Effector CD8-positive, alpha-beta T cell (primary cell): Measurements from ENCODE around the gene SEC61A2.
"Not testable (repeated sequence)": the region's sequence is repeated elsewhere in the genome, so short reads cannot be mapped to it uniquely, and the experiment has no call there.

ENCODE experiments used
- DNase-seq: peaks from one replicate; lab custom pipeline; 2025; lab: John Stamatoyannopoulos, UW
- total RNA-seq, 4 experiments: gene quantifications; one replicate each; lab custom pipeline; 2026; lab: John Stamatoyannopoulos, UW

Gene SEC61A2
- total RNA-seq, result 16.0 to 21.6 (median 20.4) reads per million in 4 experiments

DNA sequence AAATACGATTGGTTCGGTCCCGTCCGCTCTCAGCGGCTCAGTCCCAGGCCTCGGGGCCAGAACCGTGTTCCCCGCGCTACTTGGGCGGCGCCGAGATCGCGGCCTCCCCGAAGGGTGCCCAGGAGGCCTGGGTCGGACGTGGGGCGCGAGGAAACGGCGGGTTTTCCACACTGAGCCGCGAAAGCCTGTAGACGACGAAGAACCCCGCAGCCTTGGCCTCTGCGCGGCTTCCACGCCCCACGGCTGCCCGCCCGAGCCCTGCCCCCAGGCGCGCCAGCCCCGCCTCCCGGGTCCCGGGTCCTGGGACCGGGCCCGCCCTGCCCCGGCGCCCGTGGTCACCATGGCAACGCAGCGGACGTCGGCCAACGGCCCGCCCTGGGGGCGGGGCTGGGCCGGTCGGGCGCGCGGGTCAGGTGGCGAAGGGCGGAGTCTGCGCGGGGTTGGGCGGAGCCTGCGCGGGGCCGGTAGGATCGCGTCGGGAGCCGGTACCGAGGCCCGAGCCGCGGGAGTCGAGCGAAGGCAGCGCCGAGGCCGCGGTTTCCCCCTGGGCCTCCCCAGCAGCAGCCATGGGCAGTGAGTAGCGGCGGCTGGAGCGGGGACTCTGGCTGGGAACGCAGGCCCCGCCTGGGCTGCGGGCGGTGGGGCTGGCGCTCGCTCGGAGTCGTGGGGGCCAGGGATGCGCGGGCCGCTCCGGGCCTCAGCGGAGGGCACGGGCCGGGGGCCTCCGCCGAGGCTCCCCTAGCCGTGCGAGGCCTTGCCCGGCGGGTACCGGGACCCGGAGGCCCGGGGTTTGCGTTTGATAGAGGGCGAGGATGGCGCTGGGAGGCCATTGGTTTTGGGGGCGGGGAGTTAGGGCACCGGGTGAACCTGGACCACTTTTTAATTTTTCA lies at the start of gene SEC61A2:
Gene SEC61A2 (plus strand): TSS at position 456 of the 890 bp plus-strand sequence. CDS start 111 bp downstream, at position 567.
- DNase-seq, result peak; percentile 96

DNA sequence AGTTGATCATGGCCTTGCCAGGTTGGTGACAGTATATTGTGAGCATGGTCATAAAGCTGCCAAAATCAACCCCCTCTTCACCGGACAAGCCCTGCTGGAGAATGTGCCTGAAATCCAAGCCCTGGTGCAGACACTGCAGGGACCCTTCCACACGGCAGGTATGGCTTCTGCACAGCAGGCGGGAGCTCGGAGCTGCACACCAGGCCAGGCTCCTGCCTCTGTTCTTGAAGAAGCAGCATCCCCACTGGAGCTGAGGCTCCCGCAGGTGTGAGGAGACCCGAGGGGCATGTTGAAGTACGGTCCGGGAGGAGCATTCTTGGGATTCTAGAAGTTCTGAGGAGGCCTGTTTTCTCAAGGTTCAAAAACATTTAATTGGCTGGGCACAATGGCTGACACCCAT lies 48.0 kb upstream of the SEC61A2 start:
- no peak for DNase-seq

DNA sequence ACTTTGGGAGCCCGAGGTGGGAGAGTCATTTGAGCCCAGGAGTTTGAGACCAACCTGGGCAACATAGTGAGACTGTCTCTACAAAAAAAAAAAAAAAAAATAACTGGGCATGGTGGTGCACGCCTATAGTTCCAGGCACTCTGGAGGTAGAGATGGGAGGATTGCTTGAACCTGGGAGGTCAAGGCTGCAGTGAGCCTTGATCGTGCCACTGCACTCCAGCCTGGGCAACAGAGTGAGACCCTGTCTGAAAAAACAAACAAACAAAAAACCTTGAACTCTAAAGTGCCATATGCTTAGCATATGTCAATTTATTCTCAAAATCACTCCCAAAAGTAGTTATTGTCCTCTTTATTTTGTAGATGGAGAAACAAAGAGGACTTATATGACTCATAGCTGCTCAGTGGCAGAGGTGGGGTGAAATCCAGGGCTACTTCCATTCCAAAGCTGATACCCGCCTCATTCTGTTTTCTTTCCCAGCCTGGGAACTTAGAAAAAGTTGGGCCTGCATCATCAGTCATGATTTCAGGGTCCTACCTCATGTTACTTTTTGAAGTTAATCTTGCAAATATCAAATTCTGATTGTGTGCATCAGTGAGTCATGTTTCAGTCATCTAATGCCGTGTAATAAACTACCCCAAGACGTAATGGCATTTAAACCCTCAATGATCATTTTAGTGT lies 47.5 kb upstream of the SEC61A2 start:
- no peak for DNase-seq

DNA sequence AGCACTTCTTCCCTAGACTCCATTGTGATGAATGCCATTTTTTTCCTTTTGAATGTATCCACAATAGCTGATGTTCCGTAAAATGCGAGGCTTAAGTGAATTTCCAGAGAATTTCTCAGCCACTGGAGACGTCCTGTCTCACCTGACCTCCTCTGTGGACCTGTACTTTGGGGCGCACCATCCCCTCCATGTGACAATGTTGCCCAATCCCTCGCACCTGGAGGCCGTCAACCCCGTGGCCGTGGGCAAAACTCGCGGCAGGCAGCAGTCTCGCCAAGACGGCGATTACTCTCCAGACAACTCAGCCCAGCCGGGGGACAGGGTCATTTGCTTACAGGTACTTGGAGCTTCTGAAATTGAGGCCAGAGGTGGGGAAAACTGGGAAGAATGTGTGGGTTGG lies 40.6 kb upstream of the SEC61A2 start:
- DNase-seq, result no peak

DNA sequence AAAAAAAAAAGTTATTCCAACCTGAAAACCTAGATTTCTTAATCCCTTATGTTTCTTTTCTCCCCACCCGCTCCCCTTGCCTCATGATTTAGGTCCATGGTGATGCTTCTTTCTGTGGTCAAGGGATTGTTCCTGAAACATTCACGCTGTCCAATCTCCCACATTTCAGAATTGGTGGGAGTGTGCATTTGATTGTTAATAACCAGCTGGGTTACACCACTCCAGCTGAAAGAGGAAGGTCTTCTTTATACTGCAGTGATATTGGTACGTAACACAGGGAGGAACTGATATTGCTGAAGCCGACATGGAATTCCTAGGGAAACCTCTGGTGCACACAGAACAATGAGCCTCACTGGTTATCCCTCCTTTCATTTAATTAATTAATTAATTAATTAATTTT lies 38.1 kb upstream of the SEC61A2 start:
- no peak for DNase-seq

DNA sequence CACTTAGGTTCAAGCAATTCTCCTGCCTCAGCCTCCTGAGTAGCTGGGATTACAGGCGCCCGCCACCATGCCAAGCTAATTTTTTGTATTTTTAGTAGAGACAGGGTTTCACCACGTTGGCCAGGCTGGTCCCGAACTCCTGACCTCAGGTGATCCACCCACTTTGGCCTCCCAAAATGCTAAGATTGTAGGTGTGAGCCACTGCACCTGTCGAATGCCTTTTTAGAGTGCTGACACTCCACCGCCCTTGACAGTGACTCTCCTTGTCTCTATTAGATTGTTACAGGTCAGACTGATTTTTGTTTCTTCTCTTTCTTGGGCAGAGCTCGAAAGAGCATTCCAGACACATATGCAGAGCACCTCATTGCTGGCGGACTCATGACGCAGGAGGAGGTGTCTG lies 32.1 kb upstream of the SEC61A2 start:
- not testable (repeated sequence) for DNase-seq

DNA sequence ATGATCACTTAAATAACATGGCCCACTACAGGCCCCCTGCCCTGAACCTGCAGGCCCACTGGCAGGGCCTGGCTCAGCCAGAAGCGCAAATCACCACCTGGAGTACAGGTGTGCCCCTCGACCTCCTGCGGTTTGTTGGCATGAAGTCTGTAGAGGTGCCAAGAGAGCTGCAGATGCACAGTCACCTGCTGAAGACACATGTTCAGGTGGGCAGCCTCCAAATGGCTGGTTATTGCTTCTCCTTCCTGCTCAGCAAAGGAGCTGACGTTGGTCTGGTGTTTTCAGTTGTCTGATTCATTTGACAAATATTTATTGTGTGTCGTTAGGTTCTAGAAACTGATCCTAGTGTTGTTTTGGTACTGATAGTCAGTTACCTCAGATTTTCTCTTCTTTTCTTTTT lies 31.7 kb upstream of the SEC61A2 start:
- no peak for DNase-seq

DNA sequence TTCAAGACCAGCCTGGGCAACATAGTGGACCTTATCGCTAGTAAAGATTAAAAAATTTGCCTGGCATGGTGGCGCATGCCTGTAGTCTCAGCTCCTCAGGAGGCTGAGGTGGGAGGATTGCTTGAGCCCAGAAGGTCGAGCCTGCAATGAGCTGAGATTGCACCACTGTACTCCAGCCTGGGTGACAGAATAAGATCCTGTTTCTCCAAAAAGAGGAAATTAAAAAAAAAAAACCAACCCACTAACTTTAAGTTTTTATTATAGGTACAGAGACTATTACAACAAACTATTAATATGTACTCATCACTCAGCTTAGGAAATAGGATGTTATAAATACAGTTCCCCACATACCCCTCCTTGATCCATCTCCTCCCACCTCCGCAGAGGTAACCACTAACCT lies 30.5 kb upstream of the SEC61A2 start:
- DNase-seq, result no peak

DNA sequence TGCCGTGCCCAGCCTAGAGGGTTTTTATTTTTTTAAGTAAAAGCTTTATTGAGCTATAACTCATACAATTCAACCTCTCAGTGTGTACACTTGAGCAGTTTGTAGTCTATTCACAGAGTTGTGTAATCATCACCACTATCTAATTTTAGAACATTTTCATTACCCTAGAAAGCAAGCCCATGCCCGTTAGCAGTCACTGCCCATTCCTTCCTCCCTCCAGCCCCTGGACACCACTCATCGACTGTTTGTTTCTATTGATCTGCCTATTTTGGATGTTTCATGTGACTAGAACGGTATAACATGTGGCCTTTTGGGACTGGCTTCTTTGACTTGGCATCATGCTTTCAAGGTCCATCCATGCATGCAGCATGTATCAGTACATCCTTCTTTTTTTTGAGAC lies 25.7 kb upstream of the SEC61A2 start:
- DNase-seq, result no peak

DNA sequence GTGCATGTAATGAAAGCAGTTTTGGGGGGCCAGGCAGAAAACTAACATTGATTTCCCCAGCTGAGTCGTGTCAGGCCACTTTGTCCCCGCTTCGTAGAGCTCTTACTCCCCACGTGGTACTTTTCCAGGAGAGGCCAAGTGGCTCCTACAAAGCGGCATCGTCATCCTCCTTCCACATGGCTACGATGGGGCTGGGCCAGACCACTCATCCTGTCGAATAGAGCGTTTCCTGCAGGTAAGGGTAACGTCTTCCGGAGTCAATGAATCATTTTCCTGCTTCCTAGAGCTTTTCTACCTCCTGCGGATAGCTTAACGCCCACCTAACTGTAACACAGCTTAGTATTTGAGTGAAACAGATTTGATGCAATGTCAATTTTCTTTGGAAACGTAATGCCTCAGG lies 21.7 kb upstream of the SEC61A2 start:
- no peak for DNase-seq

DNA sequence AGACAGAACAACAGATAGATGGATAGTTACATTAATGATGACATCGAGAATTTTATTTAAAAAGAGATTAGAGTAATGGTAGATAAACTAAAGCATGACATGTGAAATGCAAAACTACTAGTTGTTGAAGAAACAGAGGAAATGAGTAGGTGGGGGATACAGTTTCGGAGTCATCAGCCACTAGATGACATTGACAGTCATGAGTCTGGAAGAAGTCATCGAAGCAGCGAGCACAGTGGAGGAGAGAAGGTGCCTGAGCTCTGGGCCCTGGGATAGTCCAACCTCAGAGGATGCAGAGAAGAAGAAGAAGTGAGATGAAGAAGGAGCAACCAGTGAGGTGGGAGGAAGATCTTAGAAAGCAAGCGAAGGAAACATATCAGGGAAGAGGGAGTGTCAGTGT lies 20.2 kb upstream of the SEC61A2 start:
- no peak for DNase-seq

DNA sequence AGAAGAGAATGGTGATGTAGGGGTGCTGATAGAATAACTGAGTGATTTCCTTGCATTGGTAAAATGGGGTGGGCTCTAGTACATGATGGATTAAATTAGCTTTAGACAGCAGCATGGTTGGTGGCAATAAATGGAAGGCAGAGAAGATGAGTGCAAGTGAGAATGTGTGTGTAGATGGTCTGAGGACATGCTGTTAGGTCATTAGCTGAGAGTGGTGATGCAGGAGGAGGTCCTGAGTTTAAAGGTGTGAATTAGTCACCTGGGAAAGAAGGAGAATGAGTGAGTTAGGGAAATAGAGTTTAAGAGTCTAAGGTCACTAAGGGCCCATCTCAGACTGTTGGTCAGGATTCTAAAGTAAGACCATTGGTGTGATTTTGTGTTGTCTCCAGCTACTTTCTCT lies 17.9 kb upstream of the SEC61A2 start:
- no peak for DNase-seq

DNA sequence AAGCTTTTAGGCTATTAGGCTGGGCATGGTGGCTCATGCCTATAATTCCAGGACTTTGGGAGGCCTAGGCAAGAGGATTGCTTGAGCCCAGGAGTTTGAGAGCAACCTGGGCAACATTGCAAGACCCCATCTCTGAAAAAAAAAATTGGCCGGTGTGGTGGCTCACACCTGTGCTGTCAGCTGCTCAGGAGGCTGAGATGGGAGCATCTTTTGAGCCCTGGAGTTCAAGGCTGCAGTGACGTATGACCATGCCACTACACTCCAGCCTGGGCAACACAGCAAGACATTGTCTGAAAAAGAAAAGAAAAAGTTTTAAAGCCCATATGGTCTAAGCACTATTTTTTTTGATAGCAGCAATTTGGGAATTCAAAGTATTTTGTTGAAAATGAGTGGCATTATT lies 15.8 kb upstream of the SEC61A2 start:
- DNase-seq, result no peak

DNA sequence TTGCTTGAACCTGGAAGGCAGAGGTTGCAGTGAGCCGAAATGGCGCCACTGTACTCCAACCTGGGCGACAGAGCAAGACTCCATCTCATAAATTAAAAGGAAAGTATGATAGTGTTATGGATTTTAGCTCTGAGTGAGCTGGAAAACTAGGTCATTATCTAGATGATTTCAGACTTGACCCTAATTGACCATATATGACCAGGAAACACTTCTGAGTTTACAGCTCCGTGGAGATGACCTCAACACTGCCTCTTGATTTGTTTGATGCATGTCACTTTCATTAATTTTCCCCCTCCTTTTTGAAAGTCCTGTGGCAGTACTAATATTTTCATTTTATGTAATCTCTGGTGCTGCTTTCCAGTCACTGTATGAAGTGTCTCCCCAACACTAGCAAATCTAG lies 7.8 kb upstream of the SEC61A2 start:
- no peak for DNase-seq

DNA sequence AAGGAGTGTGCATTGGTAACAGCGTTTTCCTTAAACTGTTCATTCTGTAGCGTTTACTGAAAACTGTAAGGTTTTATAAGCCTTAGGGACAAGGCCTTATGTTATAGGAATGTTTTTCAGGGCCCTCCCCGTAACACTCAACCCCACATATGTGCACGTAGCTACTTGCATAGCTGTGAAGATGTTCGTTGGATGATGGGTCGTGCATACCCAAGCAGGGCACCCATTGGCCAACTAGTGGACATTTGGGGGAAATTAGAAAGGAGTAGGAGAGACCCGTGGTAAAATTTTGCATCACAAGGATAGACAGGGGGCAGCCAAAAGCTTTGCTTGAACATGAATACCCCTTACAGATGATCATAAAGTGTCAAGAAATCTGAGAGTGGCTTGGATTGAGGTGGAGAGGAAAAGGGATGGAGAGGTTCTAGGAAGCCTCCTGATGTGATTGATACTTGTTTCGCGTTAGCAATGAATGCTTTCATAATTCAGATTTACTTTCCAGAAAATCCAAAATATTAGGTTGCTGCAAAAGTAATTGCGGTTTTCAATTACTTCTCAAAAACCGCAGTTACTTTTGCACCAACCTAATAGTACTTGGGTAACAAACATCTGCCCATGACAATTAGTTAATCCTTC lies 878 bp downstream of the SEC61A2 start:
- DNase-seq, result peak; percentile 6

DNA sequence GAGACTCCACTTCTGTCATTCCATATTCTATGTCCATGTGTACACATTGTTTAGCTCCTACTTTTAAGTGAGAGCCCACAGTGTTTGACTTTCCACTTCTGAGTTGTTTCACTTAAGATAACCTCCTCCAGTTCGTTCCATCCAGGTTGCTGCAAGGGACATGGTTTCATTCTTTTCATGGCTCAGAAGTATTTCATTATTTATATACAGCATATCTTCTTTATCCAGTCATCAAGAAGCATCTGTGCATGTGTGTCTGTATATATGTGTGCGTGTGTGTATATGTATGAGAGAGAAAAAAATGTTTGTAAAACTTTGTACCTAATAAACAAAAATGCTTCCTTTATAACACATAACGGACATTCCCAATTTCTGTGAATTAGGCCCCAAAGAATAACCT lies 6.2 kb downstream of the SEC61A2 start:
- DNase-seq, result no peak

DNA sequence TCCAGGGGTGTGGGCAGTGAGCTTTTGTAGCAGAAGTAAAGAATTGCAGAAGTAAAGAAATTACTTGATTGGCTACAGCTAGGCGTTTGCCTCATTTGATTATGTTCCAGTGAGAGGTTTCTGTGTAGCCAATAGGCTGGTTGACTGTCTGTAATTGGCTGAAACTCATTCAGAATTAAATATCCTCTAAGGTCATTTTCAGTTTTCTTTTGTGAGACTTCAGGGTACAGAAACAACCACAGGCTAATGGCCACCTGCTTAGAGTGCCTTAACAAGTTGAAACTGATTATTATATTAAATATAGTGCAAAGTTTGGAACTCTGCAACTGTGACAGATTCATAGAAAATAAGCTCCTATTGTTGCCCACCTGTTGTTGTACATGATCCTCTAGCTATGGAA lies 10.6 kb downstream of the SEC61A2 start:
- no peak for DNase-seq

DNA sequence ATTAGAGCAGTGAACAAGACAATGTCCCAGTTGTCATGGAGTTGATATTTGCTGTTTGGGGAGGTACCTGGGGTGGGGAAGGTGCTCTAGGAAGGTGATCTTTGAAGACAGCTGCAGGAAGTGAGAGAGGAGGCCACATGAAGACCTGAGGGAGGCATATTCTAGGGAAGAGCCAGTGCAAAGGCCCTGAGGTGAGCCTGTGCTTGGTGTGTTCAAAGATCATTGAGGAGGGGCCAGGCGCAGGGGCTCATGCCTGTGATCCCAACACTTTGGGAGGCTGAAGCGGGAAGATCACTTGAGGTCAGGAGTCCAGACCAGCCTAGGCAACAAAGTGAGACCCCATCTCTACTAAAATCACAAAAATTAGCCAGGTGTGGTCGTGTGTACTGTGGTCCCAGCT lies 15.1 kb downstream of the SEC61A2 start:
- no peak for DNase-seq

DNA sequence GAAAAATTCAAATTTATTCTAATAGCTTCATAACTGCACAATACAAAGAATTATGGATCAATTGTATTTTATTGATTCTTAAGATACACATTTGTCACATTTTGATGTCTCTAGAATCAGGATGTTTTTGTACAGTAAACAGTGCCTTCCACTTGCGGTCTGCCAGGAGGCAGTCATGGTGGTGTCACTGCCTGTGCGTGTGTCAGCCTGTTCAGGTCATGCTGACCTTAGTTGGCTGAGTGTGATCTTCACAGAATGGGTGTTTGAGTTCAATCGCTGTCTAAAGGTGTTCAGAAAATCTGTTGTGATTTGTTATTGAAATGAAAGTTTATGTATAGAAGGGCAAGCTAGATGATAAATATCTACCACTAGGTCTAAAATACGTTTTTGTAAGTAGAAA lies 20.7 kb downstream of the SEC61A2 start:
- DNase-seq, result no peak

DNA sequence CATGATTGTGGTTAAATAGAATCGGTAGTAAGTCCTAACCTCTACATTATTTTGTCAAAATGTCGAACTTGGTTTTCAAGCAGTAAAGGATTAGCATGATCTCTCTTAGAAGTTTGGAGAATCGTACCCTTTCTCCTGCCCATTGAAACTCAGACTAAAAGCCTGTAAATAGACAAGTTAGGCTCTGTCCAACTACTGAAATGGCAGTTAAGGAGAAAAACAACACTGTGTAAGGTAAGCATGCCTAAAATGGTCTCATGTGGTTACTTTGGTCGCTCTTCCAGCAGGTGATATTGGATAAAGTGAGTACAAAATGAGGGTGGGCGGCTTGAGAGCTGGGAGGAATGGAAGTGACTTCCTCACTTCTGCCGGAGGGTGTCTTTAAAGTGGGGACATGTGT lies 25.0 kb downstream of the SEC61A2 start:
- no peak for DNase-seq

DNA sequence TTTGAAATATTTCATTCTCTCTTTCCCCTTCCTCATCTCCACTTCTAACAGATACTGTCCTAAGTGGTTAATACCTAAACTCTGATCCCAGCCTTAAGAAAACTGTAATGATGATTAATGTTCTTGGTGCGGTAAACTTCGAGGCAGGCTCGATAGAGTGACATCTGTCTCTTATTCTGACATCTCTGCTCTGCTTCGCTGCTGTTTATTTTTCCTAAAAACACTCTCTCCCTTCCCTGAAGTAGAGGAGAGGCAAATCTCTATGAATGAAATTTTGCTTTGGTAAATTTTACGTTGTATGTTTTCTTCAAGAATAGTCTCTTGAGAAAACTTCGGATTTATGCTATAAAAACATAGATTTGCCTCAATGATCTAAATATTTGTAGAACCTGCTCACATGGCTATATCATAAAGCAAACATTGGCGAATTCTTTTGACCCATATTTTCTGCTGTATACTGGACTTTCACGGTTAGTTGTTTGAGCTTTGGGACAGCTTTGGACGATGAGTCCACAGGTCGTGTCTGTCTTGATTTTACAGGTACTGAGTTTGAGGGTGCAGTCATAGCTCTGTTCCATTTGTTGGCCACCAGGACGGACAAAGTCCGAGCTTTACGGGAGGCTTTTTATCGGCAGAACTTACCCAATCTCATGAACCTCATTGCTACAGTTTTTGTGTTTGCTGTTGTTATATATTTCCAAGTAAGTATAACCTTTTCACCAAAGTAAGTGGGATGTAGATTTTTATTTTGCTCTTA lies 27.1 kb downstream of the SEC61A2 start:
- DNase-seq, result no peak

DNA sequence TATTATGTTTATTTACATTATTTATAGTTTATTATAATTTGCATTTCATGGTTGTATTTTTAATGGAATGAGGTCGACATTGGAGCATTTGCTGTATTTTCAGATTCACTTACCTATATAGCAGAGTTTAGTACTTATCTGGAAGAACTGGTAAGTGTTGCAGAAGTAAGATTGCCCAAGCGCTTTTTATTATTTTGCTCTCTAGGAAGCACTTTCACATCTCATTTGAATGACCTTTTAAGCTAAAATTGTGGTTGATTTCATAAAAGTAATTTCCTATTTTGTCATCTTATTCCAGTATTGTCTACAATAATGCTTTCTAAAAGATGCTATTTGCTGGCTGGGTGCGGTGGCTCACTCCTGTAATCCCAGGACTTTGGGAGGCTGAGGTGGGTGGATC lies 28.6 kb downstream of the SEC61A2 start:
- no peak for DNase-seq
